ENCODE data around the gene HIVEP3. TPM values are rescaled to one million over a fixed set of nuclear protein-coding genes. Genes with fewer than 3 reads are reported as not detected.
A peak's percentile ranks its signal among the peaks of the same experiment; 100 is the strongest.

The HIVEP3 gene
- total and polyA plus RNA-seq, 4 experiments from 2014 or later = 8.2 to 12.8 (median 10.8) TPM

- H3K4me3 Mint-ChIP-seq = no peak overlapping the region
These were observed 391.7 kb downstream of the HIVEP3 start for GRCh38 chr1:41526956-41527561.

GRCh38 chr1:41525891-41526587 lies 392.7 kb downstream of the HIVEP3 start:
- H3K9me3 ChIP-seq (ENCODE audit: control insufficient read depth in 1 of 2, low read length in 2 of 2) = no peaks in the 10 kb centered on the region
- Mint-ChIP-seq H3K9me3 (no peaks in the 10 kb centered on the region), H3K36me3 (peaks cover 4 to 15% of the 10 kb centered on the region in 2 donors), H3K4me1 (peaks cover 0 to 10% (median 2%) of the 10 kb centered on the region in 4 donors), H3K27ac (no peak overlapping the region), H3K4me3 (no peak overlapping the region), H3K27me3 (no peaks in the 10 kb centered on the region)
- H3K4me1 ChIP-seq (ENCODE audit: insufficient read depth, low read length) = no peaks in the 10 kb centered on the region
- CTCF ChIA-PET (ENCODE audit: partially characterized antibody) = no interaction called here
- H3K4me3 ChIP-seq (ENCODE audit: low read length in 2 of 2) = no peak overlapping the region
- peak in 1 of 5 donors; percentile 8 for DNase-seq
- no peaks in the 10 kb centered on the region for H3K27me3 ChIP-seq (ENCODE audit: insufficient read depth, low read length)
- POLR2A ChIA-PET (ENCODE audit: partially characterized antibody) = no interaction called here
- no peaks in the 10 kb centered on the region for H3K36me3 ChIP-seq (ENCODE audit: insufficient read depth, low read length)
- no peak overlapping the region for H3K27ac ChIP-seq (ENCODE audit: low read depth, low read length)
- intact Hi-C loops (cut with micrococcal nuclease) = no loop called here

More at GRCh38 chr1:41526956-41527561, 391.7 kb downstream of the HIVEP3 start:
- intact Hi-C loops (cut with micrococcal nuclease) = no loop called here
- H3K36me3 ChIP-seq (ENCODE audit: insufficient read depth, low read length) = no peaks in the 10 kb centered on the region
- H3K4me1 Mint-ChIP-seq = peaks cover 0 to 11% (median 2%) of the 10 kb centered on the region in 4 donors
- peak overlapping the region in 2 of 7 donors; percentile 42 to 61 for H3K27ac Mint-ChIP-seq
- no peak overlapping the region for H3K27ac ChIP-seq (ENCODE audit: low read depth, low read length)
- POLR2A ChIA-PET (ENCODE audit: partially characterized antibody) = no interaction called here
- CTCF ChIA-PET (ENCODE audit: partially characterized antibody) = no interaction called here
- DNase-seq = peak in 1 of 5 donors; percentile 12
- H3K4me3 ChIP-seq (ENCODE audit: low read length in 2 of 2) = no peak overlapping the region
- no peaks in the 10 kb centered on the region for H3K27me3 Mint-ChIP-seq
- H3K9me3 Mint-ChIP-seq = no peaks in the 10 kb centered on the region
- no peaks in the 10 kb centered on the region for H3K9me3 ChIP-seq (ENCODE audit: control insufficient read depth in 1 of 2, low read length in 2 of 2)
- H3K27me3 ChIP-seq (ENCODE audit: insufficient read depth, low read length) = no peaks in the 10 kb centered on the region
- no peaks in the 10 kb centered on the region for H3K4me1 ChIP-seq (ENCODE audit: insufficient read depth, low read length)
- H3K36me3 Mint-ChIP-seq = peaks cover 4 to 14% of the 10 kb centered on the region in 2 donors

GRCh38 chr1:41524676-41525675 lies 393.7 kb downstream of the HIVEP3 start:
- H3K36me3 ChIP-seq (ENCODE audit: insufficient read depth, low read length) = no peaks in the 10 kb centered on the region
- ChIA-PET CTCF (ENCODE audit: partially characterized antibody) (no interaction called here), POLR2A (ENCODE audit: partially characterized antibody) (no interaction called here)
- H3K27ac ChIP-seq (ENCODE audit: low read depth, low read length) = no peak overlapping the region
- peak in 1 of 5 donors; percentile 20 for DNase-seq
- Mint-ChIP-seq H3K27ac (peak overlapping the region in 1 of 7 donors; percentile 47), H3K36me3 (peaks cover 4 to 16% of the 10 kb centered on the region in 2 donors), H3K9me3 (no peaks in the 10 kb centered on the region), H3K4me1 (peaks cover 0 to 5% (median 2%) of the 10 kb centered on the region in 4 donors), H3K4me3 (no peak overlapping the region), H3K27me3 (no peaks in the 10 kb centered on the region)
- no peaks in the 10 kb centered on the region for H3K4me1 ChIP-seq (ENCODE audit: insufficient read depth, low read length)
- no peaks in the 10 kb centered on the region for H3K27me3 ChIP-seq (ENCODE audit: insufficient read depth, low read length)
- no peaks in the 10 kb centered on the region for H3K9me3 ChIP-seq (ENCODE audit: control insufficient read depth in 1 of 2, low read length in 2 of 2)
- intact Hi-C loops (cut with micrococcal nuclease) = no loop called here
- no peak overlapping the region for H3K4me3 ChIP-seq (ENCODE audit: low read length in 2 of 2)

- Histone ChIP-seq H3K9me3 (ENCODE audit: control insufficient read depth in 1 of 2, low read length in 2 of 2) (no peaks in the 10 kb centered on the region), H3K27me3 (ENCODE audit: insufficient read depth, low read length) (no peaks in the 10 kb centered on the region), H3K4me1 (ENCODE audit: insufficient read depth, low read length) (no peaks in the 10 kb centered on the region), H3K4me3 (ENCODE audit: low read length in 2 of 2) (no peak overlapping the region), H3K36me3 (ENCODE audit: insufficient read depth, low read length) (no peaks in the 10 kb centered on the region), H3K27ac (ENCODE audit: low read depth, low read length) (no peak overlapping the region)
- Mint-ChIP-seq H3K9me3 (no peaks in the 10 kb centered on the region), H3K36me3 (peaks cover 9 to 16% of the 10 kb centered on the region in 2 donors), H3K27ac (peak overlapping the region in 1 of 7 donors; percentile 77), H3K4me3 (no peak overlapping the region), H3K4me1 (no peaks in the 10 kb centered on the region), H3K27me3 (no peaks in the 10 kb centered on the region)
- intact Hi-C loops (cut with micrococcal nuclease) = no loop called here
- DNase-seq = peak in 1 of 5 donors; percentile 4
- ChIA-PET POLR2A (ENCODE audit: partially characterized antibody) (no interaction called here), CTCF (ENCODE audit: partially characterized antibody) (no interaction called here)
These were observed 394.6 kb downstream of the HIVEP3 start for GRCh38 chr1:41523949-41524675.

GRCh38 chr1:41523071-41523470 lies 395.7 kb downstream of the HIVEP3 start:
- intact Hi-C loops (cut with micrococcal nuclease) = no loop called here
- Histone ChIP-seq H3K4me1 (ENCODE audit: insufficient read depth, low read length) (no peaks in the 10 kb centered on the region), H3K27ac (ENCODE audit: low read depth, low read length) (no peak overlapping the region), H3K27me3 (ENCODE audit: insufficient read depth, low read length) (no peaks in the 10 kb centered on the region), H3K4me3 (ENCODE audit: low read length in 2 of 2) (no peak overlapping the region), H3K9me3 (ENCODE audit: control insufficient read depth in 1 of 2, low read length in 2 of 2) (no peaks in the 10 kb centered on the region), H3K36me3 (ENCODE audit: insufficient read depth, low read length) (no peaks in the 10 kb centered on the region)
- no peak overlapping the region for H3K4me3 Mint-ChIP-seq
- H3K9me3 Mint-ChIP-seq = no peaks in the 10 kb centered on the region
- peak overlapping the region in 3 of 7 donors; percentile 17 to 50 (median 35) for H3K27ac Mint-ChIP-seq
- DNase-seq = peak in 1 of 5 donors; percentile 29
- ChIA-PET POLR2A (ENCODE audit: partially characterized antibody) (no interaction called here), CTCF (ENCODE audit: partially characterized antibody) (no interaction called here)
- H3K36me3 Mint-ChIP-seq = peaks cover 9 to 16% of the 10 kb centered on the region in 2 donors
- H3K27me3 Mint-ChIP-seq = no peaks in the 10 kb centered on the region
- H3K4me1 Mint-ChIP-seq = no peaks in the 10 kb centered on the region

- H3K27me3 Mint-ChIP-seq = no peaks in the 10 kb centered on the region
- Histone ChIP-seq H3K9me3 (ENCODE audit: control insufficient read depth in 1 of 2, low read length in 2 of 2) (no peaks in the 10 kb centered on the region), H3K36me3 (ENCODE audit: insufficient read depth, low read length) (no peaks in the 10 kb centered on the region), H3K27me3 (ENCODE audit: insufficient read depth, low read length) (no peaks in the 10 kb centered on the region), H3K4me1 (ENCODE audit: insufficient read depth, low read length) (no peaks in the 10 kb centered on the region), H3K27ac (ENCODE audit: low read depth, low read length) (no peak overlapping the region), H3K4me3 (ENCODE audit: low read length in 2 of 2) (no peak overlapping the region)
- H3K4me1 Mint-ChIP-seq = peaks cover 0 to 6% (median 3%) of the 10 kb centered on the region in 4 donors
- peak in 1 of 5 donors; percentile 28 for DNase-seq
- H3K36me3 Mint-ChIP-seq = peaks cover 9 to 19% of the 10 kb centered on the region in 2 donors
- CTCF ChIA-PET (ENCODE audit: partially characterized antibody) = no interaction called here
- H3K4me3 Mint-ChIP-seq = no peak overlapping the region
- intact Hi-C loops (cut with micrococcal nuclease) = no loop called here
- H3K9me3 Mint-ChIP-seq = no peaks in the 10 kb centered on the region
- POLR2A ChIA-PET (ENCODE audit: partially characterized antibody) = no interaction called here
- no peak overlapping the region for H3K27ac Mint-ChIP-seq
These were observed 397.0 kb downstream of the HIVEP3 start for GRCh38 chr1:41521766-41522165.
